Kidney (tissue), 14 donors: Measurements from ENCODE around the gene P2RX7. TPM values are rescaled to one million over a fixed set of nuclear protein-coding genes. Genes with fewer than 3 reads are reported as not detected.

Experiments
- DNase-seq, 5 donors: peaks; one replicate each; pipeline ENCODE4 v3.0.0-alpha.2; 2013 to 2020
- FAIRE-seq: peaks from 2 replicates; lab custom pipeline; 2012; peaks lifted over from hg19 to GRCh38; lab: Jason Lieb, UNC
- H3K27ac ChIP-seq, 2 donors: one replicate each; pipeline ENCODE4 v1.7.0; 2013; ENCODE audit warnings: low read depth in 2 of 2, low read length in 2 of 2, inconsistent platforms in 1 of 2
- H3K27me3 ChIP-seq: one replicate; pipeline ENCODE4 v1.7.1; 2013; ENCODE audit warnings: low read length, inconsistent platforms; ENCODE audit not compliant: control insufficient read depth, insufficient read depth
- H3K36me3 ChIP-seq, 3 donors: one replicate each; pipeline versions ENCODE4 v1.7.0 to v1.7.1; 2013; ENCODE audit warnings: low read length in 3 of 3, control low read depth in 1 of 3, inconsistent platforms in 1 of 3; ENCODE audit not compliant: insufficient read depth in 3 of 3, control insufficient read depth in 2 of 3
- H3K4me1 ChIP-seq, 3 donors: one replicate each; pipeline versions ENCODE4 v1.7.0 to v1.7.1; 2013; ENCODE audit warnings: low read length in 3 of 3, inconsistent platforms in 1 of 3, low read depth in 1 of 3; ENCODE audit not compliant: control insufficient read depth in 2 of 3, insufficient read depth in 2 of 3
- H3K4me3 ChIP-seq, 3 donors: one replicate each; pipeline versions ENCODE4 v1.7.0 to v1.8.1; 2013; ENCODE audit warnings: low read length in 3 of 3, control low read depth in 1 of 3, inconsistent platforms in 1 of 3
- H3K9ac ChIP-seq, 3 donors: one replicate each; pipeline versions ENCODE4 v1.7.0 to v1.7.1; 2013; ENCODE audit warnings: low read length in 3 of 3, control low read depth in 1 of 3, inconsistent platforms in 1 of 3
- H3K9me3 ChIP-seq, 3 donors: one replicate each; pipeline versions ENCODE4 v1.7.0 to v1.7.1; 2013; ENCODE audit warnings: low read length in 3 of 3, control low read depth in 1 of 3, inconsistent platforms in 1 of 3; ENCODE audit not compliant: control insufficient read depth in 2 of 3, insufficient read depth in 1 of 3
- CTCF ChIP-seq: IDR thresholded peaks from 3 replicates; pipeline ENCODE4 v1.5.1; 2012; ENCODE audit warnings: mild to moderate bottlenecking, moderate library complexity, borderline replicate concordance; ENCODE audit not compliant: insufficient read depth; ENCODE audit errors: extremely low read depth
- intact Hi-C: fragments of 100-400 bp; cut with DNase I; formaldehyde crosslinking; loops from one replicate; pipeline ENCODE4 v1.11.1; 2022
- polyA plus RNA-seq: library from polyadenylated mRNA; stranded (reverse); fragments of 350-450 nt; fragmentation: Illumina TruSeq; extraction: RNeasy Lipid Tissue Mini Kit (QIAGEN cat#74804); gene quantifications from one replicate; pipeline ENCODE4 v1.2.3, GENCODE V29; 2014; ENCODE audit warnings: low read depth, low replicate concordance; ENCODE audit not compliant: insufficient read depth
- total RNA-seq: library from RNA; stranded (reverse); fragmentation: NEBNext Ultra II Directional; extraction: Animal tissue kit (Norgen Biotek cat#: 25700); gene quantifications from one replicate; pipeline ENCODE4 v1.2.1, GENCODE V29; 2021
- donor health status: control.
- donor health status: control.
- donor health status: control.
- donor health status: control.
- donor health status: control.
- donor health status: DM: yes; HTN: yes; CAD: no.
- donor health status: Normal renal cell carcinoma (clear cell type).

Gene P2RX7
- total and polyA plus RNA-seq, 2 donors from 2014 or later, result 0.45 to 3.5 TPM

GRCh38 chr12:121085506-121086353 lies 46.9 kb upstream of the P2RX7 start:
- H3K9ac ChIP-seq, result no peak overlapping the region
- no peak overlapping the region for H3K27ac ChIP-seq
- H3K4me1 ChIP-seq, result peaks cover 0 to 4% (median 0%) of the 10 kb centered on the region in 3 donors
- no peak overlapping the region for H3K4me3 ChIP-seq
- H3K9me3 ChIP-seq, result no peaks in the 10 kb centered on the region
- H3K36me3 ChIP-seq, result no peaks in the 10 kb centered on the region
- FAIRE-seq (no peak), DNase-seq (no peak)
- TF ChIP-seq CTCF, result no peak
- no peaks in the 10 kb centered on the region for H3K27me3 ChIP-seq
- intact Hi-C loops, result no loop called here

DNA sequence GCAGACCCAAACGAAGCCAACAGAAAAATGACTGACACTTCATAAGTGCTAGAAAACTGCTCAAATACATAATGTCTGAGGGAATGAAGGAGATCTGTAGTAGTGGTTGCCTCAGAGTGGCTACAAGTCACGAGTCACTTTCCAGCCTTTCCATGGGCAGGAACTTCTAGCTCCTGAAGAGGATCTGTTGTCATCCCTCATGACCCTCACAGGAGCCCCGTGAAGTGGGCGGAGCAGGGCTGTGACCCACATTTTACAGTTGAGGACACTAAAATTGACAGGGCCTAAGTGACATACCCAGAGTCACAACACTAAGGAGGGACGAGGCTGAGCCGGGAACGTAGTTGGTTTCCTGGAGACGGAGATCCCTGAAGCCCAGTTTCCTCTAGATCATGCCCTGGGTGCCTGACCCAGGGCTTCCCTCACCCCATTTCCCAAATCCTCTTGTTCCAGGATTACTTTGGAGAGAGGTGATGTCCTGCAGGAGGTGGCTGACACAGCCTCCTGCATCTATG lies 45.8 kb upstream of the P2RX7 start:
- H3K27me3 ChIP-seq, result no peaks in the 10 kb centered on the region
- TF ChIP-seq CTCF, result no peak
- no peak overlapping the region for H3K9ac ChIP-seq
- H3K36me3 ChIP-seq, result no peaks in the 10 kb centered on the region
- intact Hi-C loops, result no loop called here
- no peaks in the 10 kb centered on the region for H3K9me3 ChIP-seq
- H3K4me1 ChIP-seq, result peaks cover 0 to 5% (median 0%) of the 10 kb centered on the region in 3 donors
- FAIRE-seq (no peak), DNase-seq (no peak)
- no peak overlapping the region for H3K27ac ChIP-seq
- no peak overlapping the region for H3K4me3 ChIP-seq

GRCh38 chr12:121087467-121088194 lies 45.0 kb upstream of the P2RX7 start:
- Histone ChIP-seq H3K4me3 (no peak overlapping the region), H3K9me3 (no peaks in the 10 kb centered on the region), H3K27ac (no peak overlapping the region), H3K36me3 (no peaks in the 10 kb centered on the region), H3K4me1 (peaks cover 0 to 5% (median 0%) of the 10 kb centered on the region in 3 donors), H3K9ac (no peak overlapping the region), H3K27me3 (no peaks in the 10 kb centered on the region)
- TF ChIP-seq CTCF, result no peak
- no peak for FAIRE-seq
- intact Hi-C loops, result no loop called here
- DNase-seq, result no peak
